Fibroblast of the aortic adventitia (primary cell): Measurements from ENCODE around the gene CEP152. TPM values are rescaled to one million over a fixed set of nuclear protein-coding genes. Genes with fewer than 3 reads are reported as not detected.
A peak's percentile ranks its signal among the peaks of the same experiment; 100 is the strongest.

Source experiments
- DNase-seq: peaks from one replicate; pipeline ENCODE4 v3.0.0-alpha.2; 2010; ENCODE audit warnings: low read depth
- H3K4me3 ChIP-seq: 2 replicates; pipeline ENCODE4 v1.5.1; 2011; ENCODE audit warnings: low read depth, mild to moderate bottlenecking, control low read depth, low read length, moderate library complexity
- CTCF ChIP-seq: IDR thresholded peaks from 2 replicates; pipeline ENCODE4 v1.5.1; 2011; ENCODE audit warnings: mild to moderate bottlenecking, low read length, control low read depth, inconsistent platforms; ENCODE audit not compliant: insufficient read depth
- total RNA-seq: library from RNA; depleted of rRNA; stranded (reverse); fragments of >200 nt; gene quantifications from 2 replicates; pipeline ENCODE4 v1.2.3, GENCODE V29; 2012; ENCODE audit warnings: low replicate concordance

The CEP152 gene
- total RNA-seq, 1 donor, result 14.4 TPM

- no peak overlapping the region for H3K4me3 ChIP-seq
- TF ChIP-seq CTCF, result no peak
- peak; percentile 59 for DNase-seq
These were observed 108.2 kb downstream of the CEP152 start for GRCh38 chr15:48702569-48703236.

GRCh38 chr15:48696627-48697312 lies 114.1 kb downstream of the CEP152 start:
- no peak overlapping the region for H3K4me3 ChIP-seq
- DNase-seq, result peak; percentile 56
- TF ChIP-seq CTCF, result no peak

GRCh38 chr15:48695827-48696573 lies 114.9 kb downstream of the CEP152 start:
- DNase-seq, result no peak
- TF ChIP-seq CTCF, result no peak
- no peak overlapping the region for H3K4me3 ChIP-seq

GRCh38 chr15:48695088-48695826 lies 115.6 kb downstream of the CEP152 start:
- peak; percentile 95 for DNase-seq
- H3K4me3 ChIP-seq, result no peak overlapping the region
- TF ChIP-seq CTCF, result no peak

- peak; percentile 78 for DNase-seq
- no peak for TF ChIP-seq CTCF
- no peak overlapping the region for H3K4me3 ChIP-seq
These were observed 117.4 kb downstream of the CEP152 start for GRCh38 chr15:48693484-48693883.

- no peak overlapping the region for H3K4me3 ChIP-seq
- no peak for TF ChIP-seq CTCF
- no peak for DNase-seq
These were observed 122.4 kb downstream of the CEP152 start for GRCh38 chr15:48688493-48688892.
